HepG2 (cell line): Measurements from ENCODE around the gene GRIFIN. TPM values are rescaled to one million over a fixed set of nuclear protein-coding genes. Genes with fewer than 3 reads are reported as not detected.

ENCODE experiments used
- CCDC6 ChIP-seq: sonication (generic); formaldehyde crosslinking; IDR thresholded peaks from 2 replicates; pipeline ENCODE4 v1.8.1; 2022; ENCODE audit warnings: mild to moderate bottlenecking, missing genetic modification reagents, moderate library complexity
- PBX3 ChIP-seq: sonication (generic); formaldehyde crosslinking; IDR thresholded peaks from 2 replicates; pipeline ENCODE4 v1.8.1; 2023; ENCODE audit warnings: missing genetic modification reagents, inconsistent platforms, borderline replicate concordance
- PHF8 ChIP-seq: sonication (generic); formaldehyde crosslinking; IDR thresholded peaks from 2 replicates; pipeline ENCODE4 v1.5.0; 2020; ENCODE audit warnings: missing genetic modification reagents
- PRDM10 ChIP-seq: sonication (generic); formaldehyde crosslinking; IDR thresholded peaks from 2 replicates; pipeline ENCODE4 v1.4.0; 2020; ENCODE audit warnings: low read depth, missing genetic modification reagents
- SMARCE1 ChIP-seq: fragments of 450-650 bp; IDR thresholded peaks from 2 replicates; pipeline ENCODE4 v1.6.1; 2017; ENCODE audit warnings: borderline replicate concordance
- SNRNP70 ChIP-seq: fragments of 200-400 bp; formaldehyde crosslinking; IDR thresholded peaks from 2 replicates; pipeline ENCODE4 v1.6.1; 2017; ENCODE audit warnings: mild to moderate bottlenecking, low read depth, low read length, moderate library complexity
- TEAD2 ChIP-seq: sonication (generic); formaldehyde crosslinking; IDR thresholded peaks from 2 replicates; pipeline ENCODE4 v1.9.0; 2021; ENCODE audit warnings: missing genetic modification reagents
- TRIM24 ChIP-seq: sonication (generic); formaldehyde crosslinking; IDR thresholded peaks from 2 replicates; pipeline ENCODE4 v1.8.0; 2022; ENCODE audit warnings: mild to moderate bottlenecking, missing genetic modification reagents
- ZBTB25 ChIP-seq: IDR thresholded peaks from 2 replicates; pipeline ENCODE4 v1.6.1; 2018; ENCODE audit warnings: missing genetic modification reagents
- ZNF121 ChIP-seq: sonication (generic); formaldehyde crosslinking; IDR thresholded peaks from 2 replicates; pipeline ENCODE4 v1.5.0; 2020; ENCODE audit warnings: mild to moderate bottlenecking, missing genetic modification reagents
- ZNF589 ChIP-seq: sonication (generic); formaldehyde crosslinking; conservative IDR thresholded peaks from 2 replicates; pipeline ENCODE4 v1.8.0; 2022; ENCODE audit warnings: mild to moderate bottlenecking, moderate library complexity, missing genetic modification reagents
- ZNF639 ChIP-seq: conservative IDR thresholded peaks from 2 replicates; pipeline ENCODE4 v1.6.1; 2018; ENCODE audit warnings: missing genetic modification reagents
- ZNF75D ChIP-seq: sonication (generic); formaldehyde crosslinking; IDR thresholded peaks from 2 replicates; pipeline ENCODE4 v1.8.1; 2023; ENCODE audit warnings: missing genetic modification reagents, mild to moderate bottlenecking, borderline replicate concordance
- ZNF788 ChIP-seq: sonication (generic); formaldehyde crosslinking; IDR thresholded peaks from 2 replicates; pipeline ENCODE4 v1.5.0; 2020; ENCODE audit warnings: mild to moderate bottlenecking, missing genetic modification reagents, borderline replicate concordance
- polyA plus RNA-seq, 8 experiments: library from polyadenylated mRNA; depleted of rRNA in 3 of 8; stranded (reverse) in 7 of 8; unstranded in 1 of 8; fragments of >200 nt; fragmentation: Illumina TruSeq in 4 of 8; extraction: Trizol in 4 of 8; gene quantifications; 2 replicates each; pipeline versions ENCODE4 v1.2.1 to v1.2.3, GENCODE V29; 2011 to 2016; ENCODE audit warnings: low read depth in 4 of 8, missing spikeins in 1 of 8, mixed read lengths in 1 of 8; ENCODE audit not compliant: insufficient read depth in 1 of 8
- total RNA-seq, 5 experiments: library from RNA; depleted of rRNA; stranded (reverse); fragments of >200 nt; fragmentation: Illumina TruSeq; extraction: Trizol; gene quantifications; 2 replicates each; pipeline ENCODE4 v1.2.3, GENCODE V29; 2016; ENCODE audit warnings: low read depth in 1 of 5
- TF ChIP-seq, protein P1 (sequence below): sonication (generic); formaldehyde crosslinking; IDR thresholded peaks from 2 replicates; pipeline ENCODE4 v1.8.1; 2023; ENCODE audit warnings: missing genetic modification reagents, mild to moderate bottlenecking, borderline replicate concordance
- TF ChIP-seq, protein P2 (sequence below): sonication (generic); formaldehyde crosslinking; IDR thresholded peaks from 2 replicates; pipeline ENCODE4 v1.5.0; 2020; ENCODE audit warnings: mild to moderate bottlenecking, missing genetic modification reagents
- TF ChIP-seq, protein P3 (sequence below): sonication (generic); formaldehyde crosslinking; IDR thresholded peaks from 2 replicates; pipeline ENCODE4 v1.8.0; 2022; ENCODE audit warnings: mild to moderate bottlenecking, missing genetic modification reagents; ENCODE audit not compliant: insufficient replicate concordance

The GRIFIN gene
- total and polyA plus RNA-seq, 2 of the 13 experiments (the other 11 are each of a cell fraction or from before 2014, with no cell fraction given), result not detected

DNA sequence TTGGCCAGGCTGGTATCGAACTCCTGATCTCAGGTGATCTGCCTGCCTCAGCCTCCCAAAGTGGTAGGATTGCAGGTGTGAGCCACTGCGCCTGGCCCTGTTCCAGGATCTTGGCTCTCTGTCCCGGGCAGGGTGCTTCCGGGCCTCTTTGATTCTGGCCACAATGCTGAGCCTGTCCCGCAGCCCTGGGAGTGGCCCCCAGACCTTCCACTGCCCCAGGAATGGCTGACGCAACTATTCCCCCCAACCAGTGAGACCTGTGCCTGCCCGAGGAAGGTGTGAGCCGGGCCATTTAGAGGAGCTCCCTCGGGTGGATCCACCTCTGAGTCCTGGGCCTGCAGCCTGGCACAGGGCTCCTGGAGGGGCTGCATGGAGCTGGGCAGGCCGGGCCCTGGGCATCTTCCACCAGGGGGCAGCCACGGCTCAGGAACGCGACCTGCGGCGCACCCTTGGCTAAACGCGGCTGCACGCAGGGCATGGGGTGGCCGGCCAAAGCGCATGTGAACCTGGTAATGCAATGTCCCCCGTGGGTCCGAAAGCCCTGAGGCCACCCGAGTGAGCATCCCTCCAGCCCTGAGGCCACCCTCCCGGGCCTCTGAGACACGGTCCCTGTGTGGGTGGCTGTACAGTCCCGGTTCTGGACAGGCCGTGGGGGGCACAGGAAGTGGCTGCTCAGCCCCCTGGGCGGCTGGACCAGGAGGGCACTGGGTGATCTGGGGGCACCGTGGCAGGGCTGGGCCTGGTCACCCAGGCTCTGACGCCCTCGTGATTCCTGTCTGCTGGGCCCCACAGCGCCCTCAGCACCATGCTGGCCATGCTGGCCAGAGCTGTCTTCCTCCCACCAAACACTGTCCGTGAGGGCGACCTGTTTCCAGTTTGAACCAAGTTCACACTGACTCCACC, 24.8 kb downstream of the GRIFIN start (continued):
- TF ChIP-seq TRIM24 (no peak), PHF8 (CRISPR knock-in tag) (peak; percentile 58; the same call in 1 of the 2 replicates), ZNF788 (peak; percentile 39; the same call in 1 of the 2 replicates), ZNF75D (CRISPR knock-in tag) (no peak), PBX3 (CRISPR knock-in tag) (no peak), PRDM10 (CRISPR knock-in tag) (peak; percentile 51; the same call in 1 of the 2 replicates), ZNF589 (CRISPR knock-in tag) (no peak), CCDC6 (CRISPR knock-in tag) (peak; percentile 70), SMARCE1 (no peak), ZBTB25 (CRISPR knock-in tag) (no peak), TEAD2 (CRISPR knock-in tag) (no peak), ZNF121 (CRISPR knock-in tag) (peak; percentile 61; the same call in 1 of the 2 replicates), ZNF639 (CRISPR knock-in tag) (no peak), SNRNP70 (no peak)
- TF ChIP-seq, protein P1, sequence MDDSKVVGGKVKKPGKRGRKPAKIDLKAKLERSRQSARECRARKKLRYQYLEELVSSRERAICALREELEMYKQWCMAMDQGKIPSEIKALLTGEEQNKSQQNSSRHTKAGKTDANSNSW (CRISPR knock-in tag), result no peak
- TF ChIP-seq, protein P2, sequence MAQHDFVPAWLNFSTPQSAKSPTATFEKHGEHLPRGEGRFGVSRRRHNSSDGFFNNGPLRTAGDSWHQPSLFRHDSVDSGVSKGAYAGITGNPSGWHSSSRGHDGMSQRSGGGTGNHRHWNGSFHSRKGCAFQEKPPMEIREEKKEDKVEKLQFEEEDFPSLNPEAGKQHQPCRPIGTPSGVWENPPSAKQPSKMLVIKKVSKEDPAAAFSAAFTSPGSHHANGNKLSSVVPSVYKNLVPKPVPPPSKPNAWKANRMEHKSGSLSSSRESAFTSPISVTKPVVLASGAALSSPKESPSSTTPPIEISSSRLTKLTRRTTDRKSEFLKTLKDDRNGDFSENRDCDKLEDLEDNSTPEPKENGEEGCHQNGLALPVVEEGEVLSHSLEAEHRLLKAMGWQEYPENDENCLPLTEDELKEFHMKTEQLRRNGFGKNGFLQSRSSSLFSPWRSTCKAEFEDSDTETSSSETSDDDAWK (CRISPR knock-in tag), result no peak
- TF ChIP-seq, protein P3, sequence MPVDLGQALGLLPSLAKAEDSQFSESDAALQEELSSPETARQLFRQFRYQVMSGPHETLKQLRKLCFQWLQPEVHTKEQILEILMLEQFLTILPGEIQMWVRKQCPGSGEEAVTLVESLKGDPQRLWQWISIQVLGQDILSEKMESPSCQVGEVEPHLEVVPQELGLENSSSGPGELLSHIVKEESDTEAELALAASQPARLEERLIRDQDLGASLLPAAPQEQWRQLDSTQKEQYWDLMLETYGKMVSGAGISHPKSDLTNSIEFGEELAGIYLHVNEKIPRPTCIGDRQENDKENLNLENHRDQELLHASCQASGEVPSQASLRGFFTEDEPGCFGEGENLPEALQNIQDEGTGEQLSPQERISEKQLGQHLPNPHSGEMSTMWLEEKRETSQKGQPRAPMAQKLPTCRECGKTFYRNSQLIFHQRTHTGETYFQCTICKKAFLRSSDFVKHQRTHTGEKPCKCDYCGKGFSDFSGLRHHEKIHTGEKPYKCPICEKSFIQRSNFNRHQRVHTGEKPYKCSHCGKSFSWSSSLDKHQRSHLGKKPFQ (CRISPR knock-in tag), result peak; percentile 89
